GM19372 (cell line): ENCODE data around the gene ZNF627.
"Not testable (repeated sequence)": the region's sequence is repeated elsewhere in the genome, so short reads cannot be mapped to it uniquely, and the experiment has no call there.

Experiments used
- ATAC-seq: cut with Tn5 transposase; IDR thresholded peaks from one replicate; pipeline ENCODE4 v1.9.1; 2021; ENCODE audit warnings: mild to moderate bottlenecking, low read depth, moderate library complexity; ENCODE audit not compliant: unreplicated experiment

The ZNF627 gene

GRCh38 chr19:11597202-11598102 lies at the start of gene ZNF627:
Gene ZNF627 (plus strand): TSS chr19:11597483. CDS start chr19:11597628, 145 bp downstream.
- peak; percentile 99 for ATAC-seq

GRCh38 chr19:11547929-11548700 lies 49.2 kb upstream of the ZNF627 start:
- ATAC-seq = no peak

GRCh38 chr19:11549386-11549953 lies 47.8 kb upstream of the ZNF627 start:
- no peak for ATAC-seq

- no peak for ATAC-seq
These were observed 47.0 kb upstream of the ZNF627 start for GRCh38 chr19:11550265-11550664.

GRCh38 chr19:11551603-11552235 lies 45.6 kb upstream of the ZNF627 start:
- no peak for ATAC-seq

GRCh38 chr19:11552666-11553372 lies 44.5 kb upstream of the ZNF627 start:
- ATAC-seq = no peak

- ATAC-seq = no peak
These were observed 43.1 kb upstream of the ZNF627 start for GRCh38 chr19:11554160-11554559.

- no peak for ATAC-seq
These were observed 42.0 kb upstream of the ZNF627 start for GRCh38 chr19:11555246-11555645.

- ATAC-seq = no peak
These were observed 40.5 kb upstream of the ZNF627 start for GRCh38 chr19:11556634-11557420.

- peak; percentile 82 for ATAC-seq
These were observed 38.1 kb upstream of the ZNF627 start, which contains the start of gene ELOF1 for GRCh38 chr19:11558881-11559828. Gene ELOF1 (minus strand): TSS chr19:11559230. CDS start chr19:11554347, 4,883 bp downstream.

- ATAC-seq = no peak
These were observed 36.8 kb upstream of the ZNF627 start for GRCh38 chr19:11560404-11561051.

- ATAC-seq = no peak
These were observed 33.8 kb upstream of the ZNF627 start for GRCh38 chr19:11563532-11563931.

GRCh38 chr19:11564082-11564807 lies 33.0 kb upstream of the ZNF627 start:
- ATAC-seq = not testable (repeated sequence)

- ATAC-seq = not testable (repeated sequence)
These were observed 31.7 kb upstream of the ZNF627 start for GRCh38 chr19:11565649-11565980.

GRCh38 chr19:11566164-11566563 lies 31.1 kb upstream of the ZNF627 start:
- ATAC-seq = no peak

GRCh38 chr19:11570039-11570462 lies 27.2 kb upstream of the ZNF627 start:
- ATAC-seq = no peak

GRCh38 chr19:11573354-11573753 lies 23.9 kb upstream of the ZNF627 start:
- not testable (repeated sequence) for ATAC-seq
